ENCODE data around the gene PPP2R2B. TPM values are rescaled to one million over a fixed set of nuclear protein-coding genes. Genes with fewer than 3 reads are reported as not detected.

The PPP2R2B gene
- total RNA-seq, 3 donors from 2014 or later: 0.99 to 5.9 (median 1.2) TPM

DNA sequence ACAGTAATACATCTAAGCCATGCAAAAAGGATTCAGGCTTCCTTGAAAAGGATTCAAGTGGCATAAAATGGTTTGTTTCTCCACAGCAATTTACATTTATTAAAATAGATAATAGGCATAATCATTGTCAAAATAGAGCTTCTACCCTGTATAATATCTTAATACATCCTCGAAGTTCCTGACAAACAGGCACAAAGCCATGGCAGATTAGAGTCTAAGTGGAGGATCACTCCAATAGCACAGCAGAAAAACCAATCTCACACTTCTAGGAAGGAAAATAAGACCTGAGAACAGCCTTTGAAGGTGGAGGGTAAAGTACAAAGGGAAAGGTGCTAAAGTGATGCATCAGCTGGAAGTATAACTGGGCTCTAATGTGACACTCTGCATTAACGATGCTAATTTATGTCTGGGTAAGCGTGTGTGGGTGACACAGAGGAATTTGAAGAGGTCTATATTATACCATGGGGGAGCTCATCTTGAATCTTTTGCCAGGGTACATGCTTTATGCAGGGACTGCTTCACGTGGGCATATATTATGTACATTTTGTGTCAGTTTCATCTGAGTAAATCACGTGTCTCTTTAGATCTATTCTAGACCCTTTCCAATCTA, 28.8 kb downstream of the PPP2R2B start:
- H3K36me3 ChIP-seq (ENCODE audit: low read depth): no peaks in the 10 kb centered on the region

DNA sequence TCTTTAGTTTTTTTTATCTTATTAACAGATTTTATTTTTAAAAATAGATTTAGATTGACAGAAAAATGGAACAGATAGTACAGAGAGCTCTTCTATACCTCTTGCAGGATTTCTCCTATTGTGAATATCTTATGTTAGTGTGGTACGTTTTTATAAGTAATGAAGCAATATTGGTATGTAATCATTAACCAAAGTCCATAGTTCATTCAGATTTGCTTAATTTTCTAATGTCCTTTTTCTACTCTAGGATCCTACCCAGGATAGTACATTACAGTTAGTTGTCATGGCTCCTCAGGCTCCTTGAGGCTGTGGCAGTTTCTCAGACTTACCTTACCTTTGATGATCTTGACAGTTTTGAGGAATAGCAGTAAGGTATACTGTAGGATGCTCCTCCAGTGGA, 30.4 kb downstream of the PPP2R2B start:
- Histone ChIP-seq H3K4me1 (ENCODE audit: low read depth) (no peaks in the 10 kb centered on the region), H3K4me3 (no peak overlapping the region), H3K9me3 (no peaks in the 10 kb centered on the region), H3K36me3 (ENCODE audit: low read depth) (no peaks in the 10 kb centered on the region)
- DNase-seq: no peak
- no peak for ATAC-seq
- intact Hi-C loops (cut with DNase I, micrococcal nuclease): no loop called here
- TF ChIP-seq, protein P1, sequence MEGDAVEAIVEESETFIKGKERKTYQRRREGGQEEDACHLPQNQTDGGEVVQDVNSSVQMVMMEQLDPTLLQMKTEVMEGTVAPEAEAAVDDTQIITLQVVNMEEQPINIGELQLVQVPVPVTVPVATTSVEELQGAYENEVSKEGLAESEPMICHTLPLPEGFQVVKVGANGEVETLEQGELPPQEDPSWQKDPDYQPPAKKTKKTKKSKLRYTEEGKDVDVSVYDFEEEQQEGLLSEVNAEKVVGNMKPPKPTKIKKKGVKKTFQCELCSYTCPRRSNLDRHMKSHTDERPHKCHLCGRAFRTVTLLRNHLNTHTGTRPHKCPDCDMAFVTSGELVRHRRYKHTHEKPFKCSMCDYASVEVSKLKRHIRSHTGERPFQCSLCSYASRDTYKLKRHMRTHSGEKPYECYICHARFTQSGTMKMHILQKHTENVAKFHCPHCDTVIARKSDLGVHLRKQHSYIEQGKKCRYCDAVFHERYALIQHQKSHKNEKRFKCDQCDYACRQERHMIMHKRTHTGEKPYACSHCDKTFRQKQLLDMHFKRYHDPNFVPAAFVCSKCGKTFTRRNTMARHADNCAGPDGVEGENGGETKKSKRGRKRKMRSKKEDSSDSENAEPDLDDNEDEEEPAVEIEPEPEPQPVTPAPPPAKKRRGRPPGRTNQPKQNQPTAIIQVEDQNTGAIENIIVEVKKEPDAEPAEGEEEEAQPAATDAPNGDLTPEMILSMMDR (IDR thresholded peaks at IDR 0.05): no peak

More for the DNA sequence above, 28.8 kb downstream of the PPP2R2B start:
- TF ChIP-seq, protein P1 (IDR thresholded peaks at IDR 0.05): no peak
- no peak for DNase-seq
- Histone ChIP-seq H3K4me3 (no peak overlapping the region), H3K9me3 (no peaks in the 10 kb centered on the region), H3K4me1 (ENCODE audit: low read depth) (no peaks in the 10 kb centered on the region)
- intact Hi-C loops (cut with DNase I, micrococcal nuclease): no loop called here
- ATAC-seq: no peak

DNA sequence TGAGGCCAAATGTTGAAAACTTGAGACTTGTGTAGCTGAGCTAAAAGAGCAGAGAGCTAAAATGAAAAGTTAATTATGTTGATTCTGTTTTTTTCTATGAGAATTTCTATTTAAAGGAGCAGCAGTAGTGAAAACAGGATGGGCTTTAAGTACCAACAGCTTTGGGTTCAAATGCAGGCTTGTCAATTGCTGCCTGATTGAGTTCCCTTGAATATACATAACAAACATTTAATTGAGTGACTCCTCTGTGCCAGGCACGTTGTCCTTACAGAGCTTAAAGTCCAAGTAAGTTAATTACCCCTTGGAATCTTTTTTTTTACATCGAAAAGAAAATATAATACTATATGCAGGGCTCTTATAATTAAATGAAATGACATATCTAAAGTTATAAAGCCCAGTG, 38.5 kb downstream of the PPP2R2B start:
- Histone ChIP-seq H3K4me3 (no peak overlapping the region), H3K36me3 (ENCODE audit: low read depth) (no peaks in the 10 kb centered on the region), H3K4me1 (ENCODE audit: low read depth) (no peaks in the 10 kb centered on the region), H3K9me3 (no peaks in the 10 kb centered on the region)
- TF ChIP-seq, protein P1 (IDR thresholded peaks at IDR 0.05): no peak
- DNase-seq (no peak), ATAC-seq (no peak)
- intact Hi-C loops (cut with DNase I, micrococcal nuclease): no loop called here

DNA sequence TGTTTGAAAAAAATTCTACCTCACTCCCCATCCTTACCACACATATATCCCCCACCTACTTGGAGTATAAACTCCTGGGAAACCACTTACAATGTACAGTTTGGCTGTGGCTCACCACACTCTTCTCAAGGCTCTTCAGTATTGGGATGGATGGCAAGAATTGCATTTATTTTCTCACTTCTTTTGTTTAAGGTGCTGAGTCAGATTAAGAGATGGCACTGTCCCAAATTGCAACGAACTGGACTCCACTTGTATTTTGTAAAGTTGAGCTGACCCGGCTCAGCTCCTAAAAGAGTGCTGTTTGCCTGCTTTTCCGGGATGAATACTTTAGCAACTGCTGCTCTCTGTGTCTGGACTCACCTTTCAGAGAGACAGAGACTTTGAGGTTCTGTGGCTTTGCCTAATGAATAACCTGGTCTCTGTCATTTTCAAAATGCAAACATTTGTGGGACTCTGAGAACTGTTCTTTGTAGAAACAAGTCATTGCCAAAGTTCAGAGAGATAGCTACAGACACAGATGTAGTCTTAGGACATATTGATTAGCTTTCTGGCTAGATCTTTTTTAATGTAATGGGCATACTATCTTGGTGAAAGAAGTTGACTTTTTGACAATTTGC, 42.2 kb downstream of the PPP2R2B start:
- Histone ChIP-seq H3K4me1 (ENCODE audit: low read depth) (no peaks in the 10 kb centered on the region), H3K9me3 (no peaks in the 10 kb centered on the region), H3K4me3 (no peak overlapping the region), H3K36me3 (ENCODE audit: low read depth) (no peaks in the 10 kb centered on the region)
- ATAC-seq (no peak), DNase-seq (no peak)
- TF ChIP-seq, protein P1 (IDR thresholded peaks at IDR 0.05): no peak
- intact Hi-C loops (cut with DNase I, micrococcal nuclease): no loop called here

DNA sequence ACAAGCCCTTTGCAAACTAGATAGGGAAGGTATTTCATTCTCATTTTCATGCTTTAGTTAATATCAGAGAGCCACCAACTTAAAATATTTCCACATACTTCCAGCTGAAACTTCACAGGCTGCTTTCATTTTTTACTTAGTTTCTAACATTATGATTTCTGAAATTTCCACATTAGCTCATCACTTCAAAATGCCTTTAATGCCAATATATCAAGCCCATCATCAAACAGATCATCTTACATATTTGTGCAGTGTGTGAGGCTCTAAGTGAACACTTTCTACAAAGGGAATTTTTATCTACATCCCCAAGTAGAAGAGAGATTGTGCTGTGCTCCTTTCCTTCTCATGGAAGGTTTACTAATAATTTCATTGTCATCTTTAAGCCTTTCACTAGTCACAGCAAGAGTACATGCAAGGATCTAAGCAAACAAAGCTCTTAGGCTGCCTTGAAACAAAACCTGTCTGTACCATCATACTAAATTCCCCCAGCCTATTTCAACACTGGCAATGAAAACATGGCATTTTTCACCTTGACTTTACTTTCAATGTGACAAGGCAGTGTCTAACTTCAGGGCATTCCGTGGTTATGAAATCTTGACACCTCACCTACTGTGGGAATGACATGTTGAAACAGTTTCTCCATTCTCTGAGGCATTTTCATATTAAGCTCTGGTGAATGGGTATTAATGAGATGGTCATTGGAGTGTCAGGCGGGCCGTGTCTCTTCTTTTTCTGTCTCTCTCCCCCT, 45.4 kb downstream of the PPP2R2B start:
- H3K36me3 ChIP-seq (ENCODE audit: low read depth): no peaks in the 10 kb centered on the region
- TF ChIP-seq, protein P1 (IDR thresholded peaks at IDR 0.05): no peak
- H3K4me1 ChIP-seq (ENCODE audit: low read depth): no peaks in the 10 kb centered on the region
- no peaks in the 10 kb centered on the region for H3K9me3 ChIP-seq
- no peak overlapping the region for H3K4me3 ChIP-seq
- DNase-seq (no peak), ATAC-seq (no peak)
- intact Hi-C loops (cut with DNase I, micrococcal nuclease): no loop called here
